Ectodermal cell (in vitro differentiated cells): Measurements from ENCODE around the gene PLA2G3.

Source experiments
- H3K27ac ChIP-seq: 2 replicates; pipeline ENCODE4 v1.7.0; 2013; ENCODE audit warnings: mild to moderate bottlenecking, low read depth, low read length; ENCODE audit not compliant: insufficient read depth, poor library complexity, severe bottlenecking
- H3K27me3 ChIP-seq: 2 replicates; pipeline ENCODE4 v1.7.0; 2013; ENCODE audit warnings: mild to moderate bottlenecking, low read length; ENCODE audit not compliant: insufficient read depth, control insufficient read depth, poor library complexity, severe bottlenecking
- H3K36me3 ChIP-seq: one replicate; pipeline ENCODE4 v1.7.0; 2013; ENCODE audit warnings: low read length; ENCODE audit not compliant: control insufficient read depth, insufficient read depth
- H3K4me1 ChIP-seq: one replicate; pipeline ENCODE4 v1.7.0; 2013; ENCODE audit warnings: low read length; ENCODE audit not compliant: control insufficient read depth, insufficient read depth
- H3K4me3 ChIP-seq: 2 replicates; pipeline ENCODE4 v1.7.0; 2013; ENCODE audit warnings: low read depth, low read length, control low read depth; ENCODE audit not compliant: insufficient read depth
- H3K9me3 ChIP-seq: 2 replicates; pipeline ENCODE4 v1.7.0; 2013; ENCODE audit warnings: mild to moderate bottlenecking, low read length, moderate library complexity; ENCODE audit not compliant: control insufficient read depth
- WGBS, 2 experiments: methylation state at CpG; one replicate each; pipeline ENCODE4 v1.1.7; 2013; ENCODE audit warnings: missing lambda C conversion rate in 2 of 2; 5-methylcytosine and 5-hydroxymethylcytosine counted together

The PLA2G3 gene

DNA sequence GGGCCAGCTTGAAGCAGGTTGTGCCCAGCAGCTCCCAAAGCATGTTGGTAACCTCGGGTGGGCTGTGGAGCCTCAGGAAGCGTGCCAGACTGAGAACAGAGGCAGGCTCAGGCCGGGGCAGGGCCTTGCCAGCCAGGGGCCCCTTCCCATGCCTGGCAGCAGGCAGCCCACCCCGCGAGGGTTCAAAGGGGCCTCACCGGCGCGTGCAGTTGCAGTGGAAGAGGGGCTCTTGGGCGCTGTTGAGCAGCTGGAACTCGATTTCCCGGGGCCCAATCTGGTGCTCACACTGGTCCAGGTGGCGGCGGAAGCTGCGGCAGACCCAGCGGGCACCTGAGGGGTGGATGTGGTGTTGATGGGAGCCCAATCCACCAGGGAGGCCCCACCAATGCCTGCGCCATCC is 3.6 kb downstream of the PLA2G3 start:
- Histone ChIP-seq H3K27me3 (peaks cover 3% of the 10 kb centered on the region), H3K36me3 (no peaks in the 10 kb centered on the region), H3K27ac (no peak overlapping the region), H3K9me3 (no peaks in the 10 kb centered on the region), H3K4me3 (no peak overlapping the region), H3K4me1 (peaks cover 12% of the 10 kb centered on the region)
- 95 to 96% methylated on average over 16 of the region's 16 CpGs for WGBS, 2 experiments

DNA sequence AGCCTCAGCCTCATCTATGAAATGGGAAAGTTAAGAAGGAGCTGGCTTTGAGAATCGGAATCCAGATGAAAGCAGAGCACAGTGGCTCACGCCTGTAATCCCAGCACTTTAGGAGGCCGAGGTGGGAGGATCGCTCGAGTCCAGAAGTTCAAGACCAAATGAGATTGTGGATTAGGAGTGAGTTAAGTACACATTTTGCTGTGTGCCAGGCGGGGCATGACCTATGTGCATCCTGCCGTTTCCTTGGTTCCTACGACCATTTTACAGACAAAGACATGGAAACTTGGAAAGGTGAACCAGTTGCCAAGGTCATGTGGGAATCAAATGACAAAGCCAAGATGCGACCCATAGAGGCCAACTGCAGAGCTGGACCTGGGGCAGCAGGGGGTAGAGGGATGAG is 4.2 kb downstream of the PLA2G3 start:
- H3K9me3 ChIP-seq: no peaks in the 10 kb centered on the region
- peaks cover 3% of the 10 kb centered on the region for H3K27me3 ChIP-seq
- H3K4me3 ChIP-seq: no peak overlapping the region
- peaks cover 12% of the 10 kb centered on the region for H3K4me1 ChIP-seq
- 92% methylated on average over 9 of the region's 9 CpGs for WGBS, 2 experiments
- no peak overlapping the region for H3K27ac ChIP-seq
- no peaks in the 10 kb centered on the region for H3K36me3 ChIP-seq

DNA sequence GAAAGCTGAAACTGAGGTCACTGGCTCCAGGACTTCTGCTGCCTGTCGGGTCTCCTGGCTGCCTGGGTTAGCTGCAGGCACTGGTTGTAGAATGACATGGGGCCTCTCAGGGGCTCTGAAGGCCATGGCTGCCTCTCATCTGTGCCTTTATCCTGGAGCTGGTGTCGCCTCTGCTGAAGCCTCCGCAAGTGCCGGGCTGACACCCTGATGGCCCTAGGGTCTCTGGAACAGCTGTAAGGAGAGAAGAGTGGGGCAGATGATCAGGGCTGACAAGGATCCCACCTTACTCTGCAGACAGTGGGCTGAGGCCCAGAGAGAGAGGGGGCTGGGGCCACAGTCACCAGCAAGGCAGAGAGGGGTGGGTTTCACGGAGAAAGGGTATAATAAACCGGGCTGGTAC is 4.6 kb downstream of the PLA2G3 start:
- H3K4me3 ChIP-seq: no peak overlapping the region
- WGBS, 2 experiments: 91 to 95% methylated on average over 6 of the region's 6 CpGs
- no peaks in the 10 kb centered on the region for H3K9me3 ChIP-seq
- peaks cover 9% of the 10 kb centered on the region for H3K4me1 ChIP-seq
- H3K36me3 ChIP-seq: no peaks in the 10 kb centered on the region
- H3K27me3 ChIP-seq: peaks cover 3% of the 10 kb centered on the region
- H3K27ac ChIP-seq: no peak overlapping the region

DNA sequence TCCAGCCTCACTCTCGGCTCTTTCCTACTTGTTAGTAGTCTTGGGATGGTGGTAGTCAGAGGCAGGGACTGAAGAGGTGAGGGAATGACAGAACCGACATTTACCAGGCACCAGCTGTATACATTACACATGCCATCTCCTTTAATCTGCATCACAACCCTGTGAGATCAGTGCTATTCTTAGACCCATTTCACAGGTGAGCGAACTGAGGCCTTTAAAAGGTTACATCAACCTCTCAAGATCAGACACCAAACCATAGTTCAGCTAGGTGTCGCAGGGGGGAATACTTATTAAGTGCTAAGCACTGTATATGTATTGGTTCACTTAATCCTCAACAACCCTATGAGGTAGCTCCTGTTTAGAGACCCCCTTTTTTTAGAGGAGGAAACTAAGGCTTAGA is 5.6 kb downstream of the PLA2G3 start:
- H3K36me3 ChIP-seq: no peaks in the 10 kb centered on the region
- no peak overlapping the region for H3K27ac ChIP-seq
- WGBS, 2 experiments: 92 to 96% methylated on average over 2 to 4 of the region's 4 CpGs
- H3K27me3 ChIP-seq: peaks cover 2% of the 10 kb centered on the region
- H3K4me3 ChIP-seq: no peak overlapping the region
- no peaks in the 10 kb centered on the region for H3K9me3 ChIP-seq
- peaks cover under 1% of the 10 kb centered on the region for H3K4me1 ChIP-seq

DNA sequence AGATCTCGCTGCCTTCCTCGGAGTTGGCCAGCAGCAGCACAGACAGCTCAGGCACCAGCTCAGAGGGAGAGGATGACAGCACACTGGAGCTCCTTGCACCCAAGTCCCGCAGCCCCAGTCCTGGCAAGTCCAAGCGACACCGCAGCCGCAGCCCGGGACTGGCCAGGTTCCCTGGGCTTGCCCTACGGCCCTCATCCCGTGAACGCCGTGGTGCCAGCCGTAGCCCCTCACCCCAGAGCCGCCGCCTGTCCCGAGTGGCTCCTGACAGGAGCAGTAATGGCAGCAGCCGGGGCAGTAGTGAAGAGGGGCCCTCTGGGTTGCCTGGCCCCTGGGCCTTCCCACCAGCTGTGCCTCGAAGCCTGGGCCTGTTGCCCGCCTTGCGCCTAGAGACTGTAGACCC is 6.4 kb downstream of the PLA2G3 start:
- H3K4me1 ChIP-seq: no peaks in the 10 kb centered on the region
- 95% methylated on average over 19 of the region's 19 CpGs for WGBS, 2 experiments
- H3K27ac ChIP-seq: no peak overlapping the region
- H3K36me3 ChIP-seq: no peaks in the 10 kb centered on the region
- no peaks in the 10 kb centered on the region for H3K9me3 ChIP-seq
- no peaks in the 10 kb centered on the region for H3K27me3 ChIP-seq
- no peak overlapping the region for H3K4me3 ChIP-seq

DNA sequence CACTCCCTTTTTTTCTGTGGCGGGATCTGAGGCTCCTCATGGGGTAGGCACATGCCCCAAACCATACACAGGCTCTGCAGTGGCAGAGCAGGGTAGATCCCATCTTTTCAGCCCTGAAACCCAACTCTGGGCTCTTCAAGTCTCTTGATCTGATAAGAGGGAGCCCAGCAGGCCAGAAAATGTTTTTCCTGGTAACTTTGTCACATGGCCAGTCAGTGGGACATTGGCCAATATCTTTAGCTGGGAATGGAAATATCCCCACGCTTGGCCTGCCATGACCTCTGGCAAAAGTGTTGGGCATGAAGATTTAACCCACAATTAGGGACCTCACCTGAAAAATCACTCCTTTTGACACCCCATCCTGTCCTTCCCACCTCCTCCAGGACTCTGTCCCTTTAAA is 9.4 kb downstream of the PLA2G3 start:
- H3K9me3 ChIP-seq: no peaks in the 10 kb centered on the region
- no peaks in the 10 kb centered on the region for H3K36me3 ChIP-seq
- H3K4me3 ChIP-seq: no peak overlapping the region
- 93 to 94% methylated on average over 2 of the region's 2 CpGs for WGBS, 2 experiments
- no peaks in the 10 kb centered on the region for H3K27me3 ChIP-seq
- no peaks in the 10 kb centered on the region for H3K4me1 ChIP-seq
- no peak overlapping the region for H3K27ac ChIP-seq

DNA sequence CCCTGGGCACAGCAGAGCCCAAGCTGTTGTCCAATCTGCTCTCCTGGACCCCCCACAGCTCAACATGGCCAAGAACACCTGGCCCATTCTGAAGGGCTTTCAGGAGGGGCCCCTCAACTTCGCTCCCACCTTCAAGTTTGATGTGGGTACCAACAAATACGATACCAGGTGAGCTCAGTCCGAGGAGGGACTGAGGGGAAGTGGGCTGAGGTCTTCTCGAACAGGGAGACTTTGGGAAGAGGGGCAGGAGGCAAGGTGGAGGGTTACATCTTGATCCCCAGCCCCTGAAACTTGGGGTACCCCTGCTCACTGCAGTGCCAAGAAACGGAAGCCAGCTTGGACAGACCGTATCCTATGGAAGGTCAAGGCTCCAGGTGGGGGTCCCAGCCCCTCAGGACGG is 12.2 kb downstream of the PLA2G3 start:
- 95 to 96% methylated on average over 7 of the region's 7 CpGs for WGBS, 2 experiments
- peaks cover 3% of the 10 kb centered on the region for H3K4me1 ChIP-seq
- H3K4me3 ChIP-seq: no peak overlapping the region
- H3K27me3 ChIP-seq: no peaks in the 10 kb centered on the region
- H3K27ac ChIP-seq: no peak overlapping the region
- H3K36me3 ChIP-seq: no peaks in the 10 kb centered on the region
- no peaks in the 10 kb centered on the region for H3K9me3 ChIP-seq

DNA sequence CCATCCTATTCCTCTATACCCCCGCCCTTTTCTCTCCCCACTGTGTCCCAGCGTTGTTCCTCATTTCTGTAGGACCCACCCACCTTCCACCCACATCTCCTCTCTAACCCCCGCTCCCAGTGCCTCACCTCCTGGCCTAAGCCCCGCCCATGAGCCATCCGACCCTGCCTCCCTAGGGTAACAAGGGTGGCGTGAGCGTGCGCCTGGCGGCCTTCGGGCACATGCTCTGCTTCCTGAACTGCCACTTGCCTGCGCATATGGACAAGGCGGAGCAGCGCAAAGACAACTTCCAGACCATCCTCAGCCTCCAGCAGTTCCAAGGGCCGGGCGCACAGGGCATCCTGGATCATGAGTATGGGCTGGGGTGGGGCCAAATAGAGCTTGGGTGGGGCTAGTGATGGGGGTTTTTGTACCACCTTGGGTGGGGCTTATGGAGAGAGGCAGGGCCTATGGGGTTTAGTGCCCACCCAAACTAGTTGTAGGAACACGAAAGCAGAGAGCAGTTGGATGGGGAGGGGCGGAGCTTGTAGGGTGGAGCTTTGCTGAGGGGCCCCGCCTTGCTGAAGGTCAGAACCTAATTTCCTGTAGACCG is 13.0 kb downstream of the PLA2G3 start:
- no peak overlapping the region for H3K4me3 ChIP-seq
- 91 to 93% methylated on average over 19 of the region's 19 CpGs for WGBS, 2 experiments
- H3K36me3 ChIP-seq: no peaks in the 10 kb centered on the region
- H3K9me3 ChIP-seq: no peaks in the 10 kb centered on the region
- H3K27ac ChIP-seq: no peak overlapping the region
- H3K27me3 ChIP-seq: no peaks in the 10 kb centered on the region
- H3K4me1 ChIP-seq: peaks cover 4% of the 10 kb centered on the region

DNA sequence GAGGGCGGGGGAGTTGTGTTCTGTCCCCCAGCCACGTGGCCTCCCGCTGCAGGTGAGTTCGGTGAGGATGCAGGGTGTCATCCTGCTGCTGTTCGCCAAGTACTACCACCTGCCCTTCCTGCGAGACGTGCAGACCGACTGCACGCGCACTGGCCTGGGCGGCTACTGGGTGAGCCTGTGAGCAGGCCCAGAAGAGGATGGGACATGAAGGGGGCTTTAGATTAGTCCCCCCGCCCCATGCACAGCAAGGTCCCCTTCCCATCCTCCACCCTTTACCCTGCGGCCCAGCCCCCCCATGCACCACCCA is 13.5 kb downstream of the PLA2G3 start:
- H3K27ac ChIP-seq: no peak overlapping the region
- no peak overlapping the region for H3K4me3 ChIP-seq
- no peaks in the 10 kb centered on the region for H3K36me3 ChIP-seq
- no peaks in the 10 kb centered on the region for H3K27me3 ChIP-seq
- WGBS, 2 experiments: 92 to 94% methylated on average over 13 of the region's 13 CpGs
- H3K4me1 ChIP-seq: peaks cover 4% of the 10 kb centered on the region
- H3K9me3 ChIP-seq: no peaks in the 10 kb centered on the region

DNA sequence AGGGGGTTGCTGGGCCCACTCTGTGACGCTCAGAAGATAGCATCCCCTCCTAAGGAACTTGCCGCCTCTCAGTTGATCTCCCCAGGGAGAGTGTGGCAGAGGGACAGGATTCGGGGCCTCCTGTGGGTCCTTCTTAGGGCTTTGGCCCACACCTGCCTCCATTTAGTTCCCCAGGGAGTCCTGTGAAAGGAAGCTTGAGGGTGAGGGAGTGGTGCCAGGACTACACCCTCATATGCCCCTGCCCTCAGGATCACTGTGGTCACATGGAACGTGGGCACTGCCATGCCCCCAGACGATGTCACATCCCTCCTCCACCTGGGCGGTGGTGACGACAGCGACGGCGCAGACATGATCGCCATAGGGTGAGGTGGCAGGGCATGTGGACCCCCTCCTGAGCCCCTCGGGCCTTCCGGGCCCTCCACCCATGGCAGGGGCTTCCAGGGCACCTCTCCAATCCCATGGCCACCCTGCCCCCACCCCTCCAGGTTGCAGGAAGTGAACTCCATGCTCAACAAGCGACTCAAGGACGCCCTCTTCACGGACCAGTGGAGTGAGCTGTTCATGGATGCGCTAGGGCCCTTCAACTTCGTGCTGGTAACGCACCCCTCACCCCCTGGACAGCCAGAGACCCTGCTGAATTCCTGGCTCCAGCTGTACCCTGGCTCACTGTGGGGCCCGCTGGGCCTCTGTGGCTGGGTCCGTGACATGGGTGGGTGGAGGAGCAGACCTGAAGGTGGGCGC is 14.0 kb downstream of the PLA2G3 start:
- 89 to 92% methylated on average over 22 of the region's 22 CpGs for WGBS, 2 experiments
- no peaks in the 10 kb centered on the region for H3K27me3 ChIP-seq
- H3K27ac ChIP-seq: no peak overlapping the region
- no peak overlapping the region for H3K4me3 ChIP-seq
- H3K36me3 ChIP-seq: no peaks in the 10 kb centered on the region
- H3K4me1 ChIP-seq: peaks cover 4% of the 10 kb centered on the region
- no peaks in the 10 kb centered on the region for H3K9me3 ChIP-seq
